ENCODE data around the gene NOP56. TPM values are rescaled to one million over a fixed set of nuclear protein-coding genes. Genes with fewer than 3 reads are reported as not detected.

Gene NOP56
- total and polyA plus RNA-seq, 2 donors from 2014 or later = 68.8 to 110 TPM

DNA sequence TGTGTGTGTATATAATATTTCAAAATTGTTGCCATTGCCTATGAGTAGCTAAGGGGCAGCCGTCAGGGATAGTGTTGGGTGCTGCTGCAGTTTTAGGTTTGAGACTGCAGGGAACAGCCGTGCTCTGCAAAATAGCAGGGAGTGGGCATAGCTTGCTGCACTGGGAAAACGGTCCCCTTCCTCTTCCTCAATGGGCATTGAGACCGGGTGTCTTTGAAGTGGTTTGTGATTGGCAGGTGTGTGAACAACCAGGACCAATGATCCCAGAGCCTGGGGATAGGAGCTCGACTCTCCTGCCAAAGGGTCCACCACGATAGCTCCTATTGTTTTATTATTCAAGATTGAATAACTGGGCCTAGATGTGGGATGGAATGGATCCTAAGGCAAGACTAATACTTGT lies 35.1 kb downstream of the NOP56 start:
- TF ChIP-seq, protein P1, sequence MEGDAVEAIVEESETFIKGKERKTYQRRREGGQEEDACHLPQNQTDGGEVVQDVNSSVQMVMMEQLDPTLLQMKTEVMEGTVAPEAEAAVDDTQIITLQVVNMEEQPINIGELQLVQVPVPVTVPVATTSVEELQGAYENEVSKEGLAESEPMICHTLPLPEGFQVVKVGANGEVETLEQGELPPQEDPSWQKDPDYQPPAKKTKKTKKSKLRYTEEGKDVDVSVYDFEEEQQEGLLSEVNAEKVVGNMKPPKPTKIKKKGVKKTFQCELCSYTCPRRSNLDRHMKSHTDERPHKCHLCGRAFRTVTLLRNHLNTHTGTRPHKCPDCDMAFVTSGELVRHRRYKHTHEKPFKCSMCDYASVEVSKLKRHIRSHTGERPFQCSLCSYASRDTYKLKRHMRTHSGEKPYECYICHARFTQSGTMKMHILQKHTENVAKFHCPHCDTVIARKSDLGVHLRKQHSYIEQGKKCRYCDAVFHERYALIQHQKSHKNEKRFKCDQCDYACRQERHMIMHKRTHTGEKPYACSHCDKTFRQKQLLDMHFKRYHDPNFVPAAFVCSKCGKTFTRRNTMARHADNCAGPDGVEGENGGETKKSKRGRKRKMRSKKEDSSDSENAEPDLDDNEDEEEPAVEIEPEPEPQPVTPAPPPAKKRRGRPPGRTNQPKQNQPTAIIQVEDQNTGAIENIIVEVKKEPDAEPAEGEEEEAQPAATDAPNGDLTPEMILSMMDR (IDR thresholded peaks at IDR 0.05; ENCODE audit: borderline replicate concordance, extremely low read depth, insufficient read depth) = no peak
- no peak for DNase-seq
- H3K9me3 ChIP-seq (ENCODE audit: control insufficient read depth in 2 of 3, insufficient read depth in 1 of 3, low read length in 3 of 3) = no peaks in the 10 kb centered on the region
- no peak overlapping the region for H3K9ac ChIP-seq (ENCODE audit: low read length in 3 of 3)
- H3K27ac ChIP-seq (ENCODE audit: low read depth in 2 of 2, low read length in 2 of 2) = no peak overlapping the region
- H3K4me3 ChIP-seq (ENCODE audit: low read length in 3 of 3) = no peak overlapping the region
- no peak for FAIRE-seq
- H3K4me1 ChIP-seq (ENCODE audit: control insufficient read depth in 2 of 3, insufficient read depth in 2 of 3, low read depth in 1 of 3, low read length in 3 of 3) = peaks cover 0 to 4% (median 0%) of the 10 kb centered on the region in 3 donors
- no peaks in the 10 kb centered on the region for H3K27me3 ChIP-seq (ENCODE audit: control insufficient read depth, insufficient read depth, low read length)
- H3K36me3 ChIP-seq (ENCODE audit: control insufficient read depth in 2 of 3, insufficient read depth in 3 of 3, low read length in 3 of 3) = no peaks in the 10 kb centered on the region
- intact Hi-C loops (cut with DNase I) = no loop called here

DNA sequence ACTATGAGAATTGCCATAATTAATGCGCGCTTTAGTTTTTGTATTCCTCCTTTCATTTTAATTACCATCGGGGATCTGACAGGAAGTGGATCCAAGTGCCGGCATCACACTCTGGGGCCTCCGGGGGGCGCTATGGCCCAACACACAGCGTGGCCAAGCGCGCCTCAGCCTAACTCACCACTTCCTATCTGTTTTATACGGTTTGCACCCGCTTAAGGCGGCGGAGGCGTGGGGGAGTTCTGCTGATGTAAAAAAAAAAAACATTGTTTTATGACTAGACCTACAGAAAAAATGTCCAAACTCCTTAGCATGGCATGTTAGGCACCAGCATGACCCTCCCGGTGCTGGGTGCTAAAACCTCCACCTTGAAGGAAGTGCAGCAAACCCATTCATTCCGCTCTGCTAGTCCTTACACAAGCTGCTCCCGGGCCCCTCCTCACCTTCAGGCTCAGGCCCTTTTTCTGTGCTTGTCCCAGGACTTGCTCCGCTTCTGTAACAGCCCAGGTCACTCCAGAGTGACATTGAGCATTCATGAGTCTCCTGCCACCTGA lies 35.7 kb downstream of the NOP56 start:
- no peaks in the 10 kb centered on the region for H3K27me3 ChIP-seq (ENCODE audit: control insufficient read depth, insufficient read depth, low read length)
- H3K27ac ChIP-seq (ENCODE audit: low read depth in 2 of 2, low read length in 2 of 2) = no peak overlapping the region
- H3K36me3 ChIP-seq (ENCODE audit: control insufficient read depth in 2 of 3, insufficient read depth in 3 of 3, low read length in 3 of 3) = no peaks in the 10 kb centered on the region
- H3K4me1 ChIP-seq (ENCODE audit: control insufficient read depth in 2 of 3, insufficient read depth in 2 of 3, low read depth in 1 of 3, low read length in 3 of 3) = peaks cover 0 to 4% (median 0%) of the 10 kb centered on the region in 3 donors
- TF ChIP-seq, protein P1 (IDR thresholded peaks at IDR 0.05; ENCODE audit: borderline replicate concordance, extremely low read depth, insufficient read depth) = peak; percentile 38
- H3K9me3 ChIP-seq (ENCODE audit: control insufficient read depth in 2 of 3, insufficient read depth in 1 of 3, low read length in 3 of 3) = no peaks in the 10 kb centered on the region
- no peak overlapping the region for H3K9ac ChIP-seq (ENCODE audit: low read length in 3 of 3)
- no peak overlapping the region for H3K4me3 ChIP-seq (ENCODE audit: low read length in 3 of 3)
- FAIRE-seq (no peak), DNase-seq (peak; percentile 63 to 82 (median 74))
- intact Hi-C loops (cut with DNase I) = no loop called here

DNA sequence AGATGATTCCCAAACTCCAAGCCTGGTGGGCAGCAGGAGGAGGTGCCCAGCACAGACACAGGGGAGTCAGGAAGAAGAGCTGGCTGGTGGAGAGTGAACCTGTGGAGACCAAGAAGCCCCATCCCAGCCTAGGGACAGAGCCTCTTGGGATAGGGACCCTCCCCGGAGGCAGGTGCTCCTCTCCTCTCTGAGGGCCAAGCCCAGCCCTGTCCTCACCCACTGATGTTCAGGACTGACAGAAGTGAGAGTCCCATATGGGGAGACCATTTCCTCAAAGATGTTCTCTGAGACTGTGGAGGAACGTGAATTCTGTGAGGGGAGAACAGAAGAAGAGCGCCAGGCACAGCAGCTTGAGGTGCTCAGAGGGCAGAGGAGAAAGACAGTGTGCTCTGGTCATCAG lies 37.8 kb downstream of the NOP56 start:
- no peak overlapping the region for H3K27ac ChIP-seq (ENCODE audit: low read depth in 2 of 2, low read length in 2 of 2)
- H3K36me3 ChIP-seq (ENCODE audit: control insufficient read depth in 2 of 3, insufficient read depth in 3 of 3, low read length in 3 of 3) = no peaks in the 10 kb centered on the region
- H3K4me1 ChIP-seq (ENCODE audit: control insufficient read depth in 2 of 3, insufficient read depth in 2 of 3, low read depth in 1 of 3, low read length in 3 of 3) = peaks cover 0 to 4% (median 0%) of the 10 kb centered on the region in 3 donors
- intact Hi-C loops (cut with DNase I) = no loop called here
- FAIRE-seq (no peak), DNase-seq (no peak)
- TF ChIP-seq, protein P1 (IDR thresholded peaks at IDR 0.05; ENCODE audit: borderline replicate concordance, extremely low read depth, insufficient read depth) = no peak
- H3K9me3 ChIP-seq (ENCODE audit: control insufficient read depth in 2 of 3, insufficient read depth in 1 of 3, low read length in 3 of 3) = no peaks in the 10 kb centered on the region
- no peak overlapping the region for H3K4me3 ChIP-seq (ENCODE audit: low read length in 3 of 3)
- no peak overlapping the region for H3K9ac ChIP-seq (ENCODE audit: low read length in 3 of 3)
- peaks cover 5% of the 10 kb centered on the region for H3K27me3 ChIP-seq (ENCODE audit: control insufficient read depth, insufficient read depth, low read length)

DNA sequence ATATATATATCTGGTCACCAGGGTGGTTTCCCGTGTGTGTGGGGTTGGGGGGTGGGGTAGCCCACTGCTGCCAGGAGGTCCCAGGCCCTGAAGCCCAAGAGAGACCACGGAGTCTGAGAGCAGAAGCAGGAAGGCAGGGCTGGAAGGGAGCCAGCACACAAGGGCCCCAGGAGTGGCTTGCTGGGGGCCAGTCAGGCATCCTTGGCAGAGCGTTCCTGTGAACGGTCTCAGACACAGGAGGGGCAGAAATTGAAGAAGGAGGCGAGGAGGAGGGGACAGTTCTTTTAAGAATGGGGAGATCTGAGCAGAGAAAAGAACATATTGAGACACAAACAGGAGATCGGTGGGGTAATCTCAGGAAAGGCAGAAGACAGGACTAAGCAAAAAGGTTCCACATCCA lies 38.3 kb downstream of the NOP56 start:
- Histone ChIP-seq H3K27me3 (ENCODE audit: control insufficient read depth, insufficient read depth, low read length) (peaks cover 8% of the 10 kb centered on the region), H3K27ac (ENCODE audit: low read depth in 2 of 2, low read length in 2 of 2) (no peak overlapping the region), H3K4me1 (ENCODE audit: control insufficient read depth in 2 of 3, insufficient read depth in 2 of 3, low read depth in 1 of 3, low read length in 3 of 3) (peaks cover 0 to 4% (median 0%) of the 10 kb centered on the region in 3 donors), H3K9me3 (ENCODE audit: control insufficient read depth in 2 of 3, insufficient read depth in 1 of 3, low read length in 3 of 3) (no peaks in the 10 kb centered on the region), H3K9ac (ENCODE audit: low read length in 3 of 3) (no peak overlapping the region), H3K4me3 (ENCODE audit: low read length in 3 of 3) (no peak overlapping the region), H3K36me3 (ENCODE audit: control insufficient read depth in 2 of 3, insufficient read depth in 3 of 3, low read length in 3 of 3) (no peaks in the 10 kb centered on the region)
- intact Hi-C loops (cut with DNase I) = no loop called here
- no peak for FAIRE-seq
- DNase-seq = peak in 2 of 5 donors; percentile 40 to 73
- TF ChIP-seq, protein P1 (IDR thresholded peaks at IDR 0.05; ENCODE audit: borderline replicate concordance, extremely low read depth, insufficient read depth) = no peak
